ENCODE results near the gene RNF167.

DNA sequence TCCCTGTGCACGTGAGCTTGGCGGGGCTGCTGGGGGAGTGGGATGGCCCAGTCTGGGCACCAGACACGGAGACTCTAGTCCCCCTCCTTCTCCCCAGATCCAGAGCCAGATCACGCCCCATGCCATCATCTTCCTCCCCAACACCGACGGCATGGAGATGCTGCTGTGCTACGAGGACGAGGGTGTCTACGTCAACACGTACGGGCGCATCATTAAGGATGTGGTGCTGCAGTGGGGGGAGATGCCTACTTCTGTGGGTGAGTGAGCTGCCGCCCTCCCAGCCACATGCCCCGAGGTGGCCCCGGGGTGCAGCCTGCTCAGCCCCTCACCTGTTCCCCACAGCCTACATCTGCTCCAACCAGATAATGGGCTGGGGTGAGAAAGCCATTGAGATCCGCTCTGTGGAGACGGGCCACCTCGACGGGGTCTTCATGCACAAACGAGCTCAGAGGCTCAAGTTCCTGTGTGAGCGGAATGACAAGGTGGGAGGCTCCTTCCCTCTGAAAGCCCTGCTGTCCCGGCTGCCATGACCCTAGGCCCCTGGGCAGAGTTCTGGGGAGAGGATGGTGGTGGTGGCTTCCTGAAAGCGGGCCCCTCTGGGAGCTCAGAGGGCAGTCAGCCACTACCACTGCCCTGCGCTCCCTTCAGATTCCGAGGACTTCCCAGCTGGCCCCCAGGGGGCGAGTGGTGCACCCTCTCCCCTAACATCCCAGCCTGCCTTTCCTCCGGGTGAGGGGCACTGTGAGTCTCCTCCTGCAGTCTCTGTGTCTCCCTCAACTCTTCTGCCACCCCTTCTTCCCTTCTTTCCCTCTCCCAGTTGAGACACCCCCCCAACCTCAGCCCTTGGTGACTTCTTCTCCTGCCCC is 43.5 kb upstream of the RNF167 start:
- TF ChIP-seq, protein P1, sequence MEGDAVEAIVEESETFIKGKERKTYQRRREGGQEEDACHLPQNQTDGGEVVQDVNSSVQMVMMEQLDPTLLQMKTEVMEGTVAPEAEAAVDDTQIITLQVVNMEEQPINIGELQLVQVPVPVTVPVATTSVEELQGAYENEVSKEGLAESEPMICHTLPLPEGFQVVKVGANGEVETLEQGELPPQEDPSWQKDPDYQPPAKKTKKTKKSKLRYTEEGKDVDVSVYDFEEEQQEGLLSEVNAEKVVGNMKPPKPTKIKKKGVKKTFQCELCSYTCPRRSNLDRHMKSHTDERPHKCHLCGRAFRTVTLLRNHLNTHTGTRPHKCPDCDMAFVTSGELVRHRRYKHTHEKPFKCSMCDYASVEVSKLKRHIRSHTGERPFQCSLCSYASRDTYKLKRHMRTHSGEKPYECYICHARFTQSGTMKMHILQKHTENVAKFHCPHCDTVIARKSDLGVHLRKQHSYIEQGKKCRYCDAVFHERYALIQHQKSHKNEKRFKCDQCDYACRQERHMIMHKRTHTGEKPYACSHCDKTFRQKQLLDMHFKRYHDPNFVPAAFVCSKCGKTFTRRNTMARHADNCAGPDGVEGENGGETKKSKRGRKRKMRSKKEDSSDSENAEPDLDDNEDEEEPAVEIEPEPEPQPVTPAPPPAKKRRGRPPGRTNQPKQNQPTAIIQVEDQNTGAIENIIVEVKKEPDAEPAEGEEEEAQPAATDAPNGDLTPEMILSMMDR (IDR thresholded peaks at IDR 0.05; ENCODE audit: extremely low read depth in 1 of 2, insufficient read depth in 1 of 2, low read depth in 1 of 2, low read length in 2 of 2), result no peak
- TF ChIP-seq POLR2AphosphoS5 (IDR thresholded peaks at IDR 0.05; ENCODE audit: insufficient read depth, low read depth, low read length), result no peak
- no peak for TF ChIP-seq POLR2A (IDR thresholded peaks at IDR 0.05; ENCODE audit: low read depth, low read length)
- TF ChIP-seq EZH2 (IDR thresholded peaks at IDR 0.05; ENCODE audit: borderline replicate concordance, low read depth, low read length, severe bottlenecking), result no peak
- TF ChIP-seq, protein P2, sequence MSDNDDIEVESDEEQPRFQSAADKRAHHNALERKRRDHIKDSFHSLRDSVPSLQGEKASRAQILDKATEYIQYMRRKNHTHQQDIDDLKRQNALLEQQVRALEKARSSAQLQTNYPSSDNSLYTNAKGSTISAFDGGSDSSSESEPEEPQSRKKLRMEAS (IDR thresholded peaks at IDR 0.05; ENCODE audit: insufficient read depth, insufficient read length), result no peak
- TF ChIP-seq FOS (IDR thresholded peaks at IDR 0.05; ENCODE audit: borderline replicate concordance, insufficient read depth, low read length), result no peak

All from endothelial cell of umbilical vein (primary cell).